ENCODE measurements around the gene ADRA2B.

The ADRA2B gene

DNA sequence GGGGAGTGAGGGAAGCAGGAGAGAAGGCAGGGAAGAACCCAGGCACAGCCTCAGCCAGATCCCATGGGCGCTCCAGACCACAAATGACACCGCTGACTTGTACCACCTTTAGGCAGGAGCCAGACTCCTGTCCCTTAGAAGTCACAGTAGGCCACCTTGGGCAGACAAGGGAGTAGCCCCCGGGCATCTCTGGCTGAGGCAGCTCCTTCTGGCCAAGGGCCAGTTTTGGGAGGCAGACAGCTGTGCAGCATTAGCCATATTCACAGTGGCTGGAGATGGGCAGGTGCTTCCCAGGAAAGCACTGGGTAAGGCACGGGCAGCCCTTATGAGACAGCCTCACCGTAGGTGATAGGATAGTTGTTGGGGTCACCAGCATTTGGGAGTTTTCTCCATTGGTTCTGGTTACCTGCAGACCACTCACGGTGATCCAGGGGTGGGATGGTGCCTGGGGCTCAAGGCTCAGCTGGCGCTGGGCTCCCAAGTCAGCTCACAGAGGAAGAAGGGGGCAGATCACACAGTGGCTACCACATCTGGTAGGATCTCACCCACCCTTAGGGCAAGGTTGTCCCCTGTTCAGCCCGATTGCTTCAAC lies 19.9 kb upstream of the ADRA2B start:
- no peak for DNase-seq

DNA sequence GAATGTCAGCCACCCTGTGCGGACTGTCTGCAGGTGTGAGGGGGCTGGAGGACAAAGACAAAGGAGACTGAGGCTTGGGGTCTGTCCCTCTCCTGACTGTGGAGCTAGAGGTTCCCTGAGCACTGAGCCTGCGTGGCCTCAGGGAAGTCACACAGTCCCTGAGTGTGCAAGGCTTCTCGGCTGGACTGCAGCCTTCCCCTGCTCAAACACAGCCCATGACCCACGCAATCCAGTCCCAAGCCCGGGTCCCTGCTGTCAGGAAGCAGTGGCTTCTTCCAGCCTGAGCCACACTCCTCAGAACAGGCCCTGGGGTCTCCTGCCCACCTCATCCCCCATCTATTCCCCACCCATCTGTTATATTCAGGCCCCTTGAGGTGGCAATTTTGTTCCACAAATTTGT lies 19.2 kb upstream of the ADRA2B start:
- no peak for DNase-seq

DNA sequence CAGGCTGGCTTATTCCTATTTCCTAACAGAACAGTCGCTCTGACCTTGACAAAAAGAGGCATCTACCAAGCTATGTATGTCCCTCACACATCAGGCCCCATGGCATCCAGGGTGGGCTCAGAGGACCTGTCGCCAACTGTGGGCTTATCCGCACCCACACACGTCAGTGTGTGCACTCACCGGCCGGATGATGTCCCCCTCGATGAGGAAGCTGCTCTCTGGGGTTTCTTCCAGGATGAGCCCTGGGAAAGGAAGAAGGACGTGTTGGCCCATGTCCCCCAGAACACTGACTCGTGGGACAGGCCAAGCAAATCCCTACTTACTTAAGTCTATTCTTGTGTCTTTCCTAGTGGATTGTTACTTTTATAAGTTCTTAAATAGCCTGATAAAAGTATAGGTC lies 18.8 kb upstream of the ADRA2B start:
- no peak for DNase-seq

- DNase-seq, result no peak
Observed at GRCh38 chr2:96134421-96134820, 18.1 kb upstream of the ADRA2B start.

DNA sequence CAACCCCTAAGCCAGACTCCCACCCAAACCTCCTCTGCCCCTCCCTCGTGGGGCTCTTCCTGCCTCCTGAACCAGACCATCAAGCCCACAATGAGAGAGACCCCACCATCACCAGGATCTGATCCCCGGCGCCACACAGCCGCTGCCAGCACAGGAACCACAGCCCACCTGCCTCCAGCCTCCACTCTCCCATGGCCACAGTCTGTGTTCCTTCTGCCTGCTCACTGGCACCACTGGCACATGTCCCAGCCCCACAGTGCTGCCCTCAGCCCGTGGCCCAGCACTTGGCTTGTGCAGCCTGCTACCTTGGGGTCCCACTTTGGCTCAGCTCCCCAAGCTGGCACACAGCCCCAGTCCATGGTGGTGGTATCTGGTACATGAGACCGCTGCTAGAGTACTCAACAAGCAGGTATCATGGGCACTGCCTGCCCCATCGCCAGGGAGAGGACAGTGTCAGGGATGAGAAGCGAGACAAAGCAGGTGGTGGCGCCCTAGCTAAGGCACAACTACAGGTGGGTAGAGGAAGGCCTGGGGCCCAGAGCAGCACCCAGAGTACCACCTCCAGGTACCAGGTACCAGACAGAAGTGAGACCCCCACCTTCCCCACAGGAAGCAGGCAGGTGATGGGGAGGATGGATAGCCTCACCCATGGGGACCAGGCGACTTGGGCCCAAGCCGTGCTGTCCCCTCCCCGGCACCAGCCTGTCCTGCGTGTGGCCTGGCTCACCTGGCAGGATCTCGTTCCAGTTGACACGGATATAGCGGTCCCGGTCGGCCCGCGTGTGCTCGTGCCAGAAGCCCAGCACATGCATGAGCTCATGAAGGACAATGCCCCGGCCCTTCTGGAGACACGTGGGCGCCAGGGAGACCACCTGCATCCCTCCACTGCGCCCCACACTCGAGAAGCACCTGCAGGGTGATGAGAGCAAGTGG lies 15.7 kb upstream of the ADRA2B start:
- DNase-seq, result no peak

GRCh38 chr2:96131152-96131812 lies 14.9 kb upstream of the ADRA2B start:
- no peak for DNase-seq

DNA sequence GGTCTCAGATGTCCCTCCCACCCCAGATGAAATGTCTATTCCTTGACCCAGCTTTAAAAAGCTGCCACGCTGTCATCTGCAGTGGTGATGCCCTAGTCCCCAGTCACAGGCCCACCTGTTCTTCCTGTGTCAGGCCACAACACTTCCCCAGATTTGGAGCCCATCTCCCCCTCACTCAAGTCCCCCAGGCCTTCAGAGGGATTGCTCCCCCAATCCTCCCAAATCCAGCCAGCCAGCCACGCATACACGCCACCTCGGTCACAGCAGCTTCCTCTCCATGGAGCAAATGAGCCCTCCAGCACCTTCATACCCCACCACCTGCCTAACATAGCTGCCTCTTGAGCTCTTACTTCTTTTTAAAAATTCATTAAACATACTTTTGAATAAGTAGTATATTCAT lies 14.1 kb upstream of the ADRA2B start:
- DNase-seq, result no peak

- no peak for DNase-seq
Observed at GRCh38 chr2:96129528-96130120, 13.3 kb upstream of the ADRA2B start.

- DNase-seq, result no peak
Observed at GRCh38 chr2:96128456-96128855, 12.1 kb upstream of the ADRA2B start.

DNA sequence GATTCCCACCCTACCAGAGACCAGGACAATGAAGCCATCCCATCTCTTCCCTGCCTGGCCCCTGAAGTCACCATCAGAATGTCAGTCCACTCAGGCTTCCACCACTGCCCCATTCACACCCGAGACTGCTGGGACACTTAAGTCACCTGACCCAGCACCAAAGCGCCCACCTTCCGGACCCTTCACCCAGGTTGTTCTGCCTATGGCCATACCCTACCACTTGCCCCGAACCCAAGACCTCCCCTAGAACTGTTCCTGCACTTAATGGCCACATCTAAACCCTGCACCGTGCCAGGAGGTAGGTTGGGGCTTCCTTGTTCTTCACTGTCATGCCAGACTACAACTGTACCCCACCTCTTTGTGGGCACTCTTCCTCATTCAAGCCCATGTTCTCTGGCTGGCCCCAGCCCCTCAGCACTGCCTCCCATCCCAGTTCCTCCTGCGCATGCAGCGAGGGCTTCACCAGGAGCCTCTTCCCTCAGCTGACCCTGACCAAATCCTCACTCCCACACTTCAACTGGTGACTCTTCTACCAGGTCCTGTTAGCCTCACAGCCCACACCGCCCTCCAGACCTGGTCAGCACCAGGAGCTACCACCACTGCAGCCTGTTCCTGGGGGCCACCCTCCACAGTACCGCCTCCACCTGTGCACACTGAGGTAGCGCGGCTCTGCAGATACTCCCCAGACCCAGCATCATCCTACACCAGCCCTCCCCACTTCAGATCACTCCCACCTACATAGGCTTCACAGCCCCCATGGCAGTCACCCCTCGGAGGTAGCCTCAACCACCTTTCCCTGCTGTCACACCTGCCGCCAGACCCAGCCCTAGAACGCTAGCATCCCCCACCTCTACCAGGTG lies 8.3 kb upstream of the ADRA2B start:
- DNase-seq, result no peak

GRCh38 chr2:96123936-96124335 lies 7.6 kb upstream of the ADRA2B start:
- DNase-seq, result no peak

GRCh38 chr2:96123290-96123689 lies 6.9 kb upstream of the ADRA2B start:
- no peak for DNase-seq

GRCh38 chr2:96122391-96122790 lies 6.0 kb upstream of the ADRA2B start:
- DNase-seq, result no peak

- DNase-seq, result no peak
Observed at GRCh38 chr2:96121414-96121813, 5.0 kb upstream of the ADRA2B start.

DNA sequence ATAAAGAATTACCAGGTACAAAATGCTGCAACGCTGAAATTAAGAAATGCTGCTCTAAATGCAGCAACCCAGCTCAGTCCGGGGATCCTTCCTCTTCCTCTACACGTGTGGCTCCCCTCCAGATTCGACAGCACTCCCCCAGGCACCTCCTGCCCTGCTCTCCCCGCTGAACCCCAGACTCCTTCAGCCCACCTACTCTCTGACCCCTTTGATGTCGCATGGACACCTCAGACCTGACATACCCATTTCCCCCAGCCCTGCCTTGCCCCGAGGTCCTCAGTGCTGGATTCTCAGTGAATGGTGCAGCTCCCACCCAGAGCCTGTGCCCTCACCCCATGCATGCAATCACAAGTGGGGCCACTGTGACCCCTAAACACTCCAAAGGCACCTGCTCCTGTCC lies 4.6 kb upstream of the ADRA2B start:
- DNase-seq, result no peak

DNA sequence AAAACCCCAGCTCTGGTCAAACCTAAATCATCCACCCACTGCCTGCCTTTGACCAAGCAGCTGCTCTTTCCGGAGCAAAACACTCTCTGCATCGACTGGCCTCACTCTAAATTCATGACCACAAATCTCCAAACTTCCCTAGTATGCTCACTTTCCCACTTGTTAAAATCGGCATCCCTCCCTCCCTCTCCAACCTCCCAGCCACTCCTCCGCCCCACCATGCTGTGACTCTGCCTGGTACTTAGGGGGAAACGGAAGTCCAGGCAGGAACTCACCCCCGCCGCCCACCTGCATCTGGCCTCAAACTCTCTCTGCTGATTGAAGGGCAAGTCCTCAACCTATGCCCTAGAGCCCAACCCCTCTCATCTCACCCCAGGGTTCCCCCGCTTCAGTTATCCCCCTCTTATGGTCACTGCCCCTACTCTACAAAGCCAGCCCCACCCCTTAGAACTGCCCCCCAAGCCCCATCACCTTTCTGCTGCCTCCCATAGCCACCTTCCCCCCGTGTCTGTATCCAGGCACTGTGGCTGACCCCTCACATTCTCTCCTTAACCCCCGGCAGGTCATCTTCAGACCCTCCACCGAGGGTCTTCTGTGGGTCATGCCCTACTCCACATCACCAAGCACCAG lies 3.8 kb upstream of the ADRA2B start:
- DNase-seq, result no peak

- no peak for DNase-seq
Observed at GRCh38 chr2:96119389-96119751, 3.0 kb upstream of the ADRA2B start.

DNA sequence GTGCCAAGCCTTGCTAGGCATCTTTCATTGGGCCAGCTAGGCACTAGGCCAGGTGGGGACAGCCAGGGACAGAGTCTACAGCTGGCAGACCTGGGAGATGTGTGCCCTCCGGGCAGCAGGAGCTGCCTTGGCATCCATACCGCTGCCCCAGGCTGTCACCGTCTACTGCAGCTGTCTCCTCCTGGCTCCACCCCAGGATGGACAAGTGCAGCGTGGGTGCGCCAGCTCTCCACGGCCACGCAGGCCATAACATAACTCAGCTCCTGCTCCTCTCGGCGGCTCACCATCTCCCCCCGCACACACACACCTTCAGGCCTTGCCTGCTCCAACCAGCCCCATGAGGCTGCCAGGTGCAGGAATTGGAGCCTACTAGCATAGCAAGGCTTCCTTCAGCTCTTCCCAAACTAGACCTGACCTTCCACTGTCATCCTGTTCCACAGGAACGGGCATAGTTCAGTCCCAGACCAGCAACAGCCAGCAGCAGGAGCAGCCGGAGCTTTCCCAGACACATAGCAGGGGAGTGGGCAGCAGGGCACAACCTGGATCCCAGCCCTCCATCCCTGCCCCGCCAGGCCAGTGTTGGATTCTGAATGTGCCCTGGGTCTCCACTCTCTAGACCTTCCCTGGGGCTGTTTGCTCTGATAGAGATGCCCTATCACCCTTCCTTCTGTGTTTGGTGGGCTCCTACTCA lies 2.5 kb upstream of the ADRA2B start:
- no peak for DNase-seq

GRCh38 chr2:96117701-96118588 lies 1.6 kb upstream of the ADRA2B start:
- no peak for DNase-seq

DNA sequence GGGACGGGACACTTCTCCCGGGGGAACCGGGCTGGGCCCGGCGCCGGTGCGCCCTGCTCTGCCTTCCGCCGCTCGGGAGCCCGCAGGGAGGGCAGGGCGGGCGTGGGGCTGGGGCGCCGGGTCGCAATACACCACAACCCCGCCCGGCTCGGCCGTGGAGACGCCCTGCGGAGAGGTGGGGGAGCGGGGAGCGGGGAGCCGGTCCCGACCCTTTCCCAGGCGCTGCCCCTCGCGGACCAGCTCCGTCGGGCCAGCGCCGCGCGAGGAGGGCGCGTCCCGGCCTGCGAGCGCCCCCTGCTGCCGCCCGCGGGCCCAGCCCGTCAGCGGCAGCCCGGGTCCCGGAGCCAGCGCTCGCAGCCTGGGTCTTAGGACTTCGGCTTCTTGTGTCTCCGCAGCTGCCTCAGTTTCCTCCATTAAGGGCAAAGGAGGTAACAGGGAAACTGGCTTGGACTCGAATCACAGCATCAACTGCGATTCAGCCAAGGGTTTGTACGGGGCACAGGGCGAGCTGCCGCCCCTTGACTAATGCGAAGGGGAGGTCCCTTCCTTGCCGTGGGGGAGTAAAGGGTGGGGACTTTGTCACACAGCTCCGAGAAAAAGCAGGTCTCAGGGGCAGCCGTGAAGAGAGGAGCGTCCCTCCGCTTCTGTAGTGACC lies 635 bp upstream of the ADRA2B start:
- no peak for DNase-seq
